Smooth muscle cell (in vitro differentiated cells): ENCODE data around the gene VAPB. TPM values are rescaled to one million over a fixed set of nuclear protein-coding genes. Genes with fewer than 3 reads are reported as not detected.
A peak's percentile ranks its signal among the peaks of the same experiment; 100 is the strongest.

ENCODE experiments used
- DNase-seq: peaks from one replicate; lab custom pipeline; 2025; ENCODE audit not compliant: unreplicated experiment; lab: John Stamatoyannopoulos, UW
- H2AFZ ChIP-seq: fragments of 200-600 bp; sonication (generic); 2 replicates; pipeline ENCODE4 v1.6.0; 2016; ENCODE audit warnings: antibody characterized with exemption, low read depth, mild to moderate bottlenecking
- H3F3A ChIP-seq: fragments of 200-600 bp; sonication (generic); 2 replicates; pipeline ENCODE4 v1.6.0; 2017; ENCODE audit warnings: antibody characterized with exemption, low read depth
- H3K27ac ChIP-seq: fragments of 200-600 bp; sonication (generic); 2 replicates; pipeline ENCODE4 v1.5.1; 2016; ENCODE audit warnings: low read depth, mild to moderate bottlenecking
- H3K27me3 ChIP-seq: fragments of 200-600 bp; sonication (generic); 2 replicates; pipeline ENCODE4 v1.6.1; 2016; ENCODE audit warnings: low read depth, mild to moderate bottlenecking
- H3K36me3 ChIP-seq: fragments of 200-600 bp; sonication (generic); 2 replicates; pipeline ENCODE4 v1.5.1; 2016; ENCODE audit warnings: low read depth
- H3K4me1 ChIP-seq: fragments of 200-600 bp; sonication (generic); 2 replicates; pipeline ENCODE4 v1.5.1; 2016; ENCODE audit warnings: low read depth
- H3K4me2 ChIP-seq: fragments of 200-600 bp; sonication (generic); 2 replicates; pipeline ENCODE4 v1.6.0; 2016; ENCODE audit warnings: mild to moderate bottlenecking
- H3K4me3 ChIP-seq: fragments of 200-600 bp; sonication (generic); 2 replicates; pipeline ENCODE4 v1.5.1; 2016; ENCODE audit warnings: mild to moderate bottlenecking
- H3K79me2 ChIP-seq: fragments of 200-600 bp; sonication (generic); 2 replicates; pipeline ENCODE4 v1.6.0; 2016; ENCODE audit warnings: low read depth, mild to moderate bottlenecking
- H3K9ac ChIP-seq: fragments of 200-600 bp; sonication (generic); 2 replicates; pipeline ENCODE4 v1.6.0; 2016; ENCODE audit warnings: low read depth
- H3K9me3 ChIP-seq: fragments of 200-600 bp; sonication (generic); replicated peaks from 2 replicates; pipeline ENCODE4 v1.5.1; 2016; ENCODE audit warnings: low read depth
- H4K20me1 ChIP-seq: fragments of 200-600 bp; sonication (generic); 2 replicates; pipeline ENCODE4 v1.6.0; 2016; ENCODE audit warnings: low read depth
- CTCF ChIP-seq: fragments of 200-600 bp; sonication (generic); IDR thresholded peaks from 2 replicates; pipeline ENCODE4 v1.5.1; 2017; ENCODE audit warnings: borderline replicate concordance, mild to moderate bottlenecking, antibody characterized with exemption; ENCODE audit not compliant: insufficient read depth, poor library complexity, severe bottlenecking
- WGBS: methylation state at CpG from one replicate; pipeline ENCODE4 v1.1.7; 2016; ENCODE audit warnings: low lambda C conversion rate; 5-methylcytosine and 5-hydroxymethylcytosine counted together
- polyA plus RNA-seq: library from polyadenylated mRNA; unstranded; fragments of >200 nt; fragmentation: Nextera tagmentation; extraction: Ambion mirVana; gene quantifications from 2 replicates; pipeline ENCODE4 v1.2.1, GENCODE V29; 2016
- total RNA-seq: library from RNA; depleted of rRNA; stranded (reverse); fragments of >200 nt; gene quantifications from 2 replicates; pipeline ENCODE4 v1.2.3, GENCODE V29; 2014

Gene VAPB
- total and polyA plus RNA-seq, 2 experiments from 2014 or later, result 14.9 to 28.2 TPM

- no peaks in the 10 kb centered on the region for H3K27me3 ChIP-seq
- no peak for DNase-seq
- no peak for TF ChIP-seq CTCF
- no peaks in the 10 kb centered on the region for H3K36me3 ChIP-seq
- peak overlapping the region; percentile 61 for H3K9ac ChIP-seq
- no peak overlapping the region for H3K4me3 ChIP-seq
- H3K79me2 ChIP-seq, result no peaks in the 10 kb centered on the region
- no peak overlapping the region for H3K4me2 ChIP-seq
- 51% methylated on average over 16 of the region's 16 CpGs for WGBS
- H3K27ac ChIP-seq, result peak overlapping the region; percentile 86
- H2AFZ ChIP-seq, result no peak overlapping the region
- peaks cover 16% of the 10 kb centered on the region for H3F3A ChIP-seq
- peaks cover 4% of the 10 kb centered on the region for H4K20me1 ChIP-seq
- H3K4me1 ChIP-seq, result no peaks in the 10 kb centered on the region
- H3K9me3 ChIP-seq, result no peaks in the 10 kb centered on the region
These were observed 69.5 kb downstream of the VAPB start for GRCh38 chr20:58458342-58459057.

- Histone ChIP-seq H2AFZ (no peak overlapping the region), H3K79me2 (no peaks in the 10 kb centered on the region), H3K9me3 (no peaks in the 10 kb centered on the region), H3K27ac (peak overlapping the region; percentile 86), H4K20me1 (peaks cover 4% of the 10 kb centered on the region), H3K9ac (no peak overlapping the region), H3K4me3 (no peak overlapping the region), H3K36me3 (no peaks in the 10 kb centered on the region), H3K27me3 (no peaks in the 10 kb centered on the region), H3K4me2 (no peak overlapping the region), H3F3A (peaks cover 16% of the 10 kb centered on the region), H3K4me1 (peaks cover 5% of the 10 kb centered on the region)
- no peak for DNase-seq
- 93% methylated on average over 5 of the region's 5 CpGs for WGBS
- TF ChIP-seq CTCF, result no peak
These were observed 70.2 kb downstream of the VAPB start for GRCh38 chr20:58459058-58459750.

- Histone ChIP-seq H2AFZ (no peak overlapping the region), H3K79me2 (no peaks in the 10 kb centered on the region), H3K9ac (no peak overlapping the region), H3K36me3 (no peaks in the 10 kb centered on the region), H3K4me2 (no peak overlapping the region), H3F3A (peaks cover 16% of the 10 kb centered on the region), H3K27me3 (no peaks in the 10 kb centered on the region), H4K20me1 (peaks cover 4% of the 10 kb centered on the region), H3K4me1 (peaks cover 11% of the 10 kb centered on the region), H3K4me3 (no peak overlapping the region), H3K27ac (no peak overlapping the region), H3K9me3 (no peaks in the 10 kb centered on the region)
- TF ChIP-seq CTCF, result no peak
- WGBS, result 97% methylated on average over 25 of the region's 25 CpGs
- no peak for DNase-seq
These were observed 72.1 kb downstream of the VAPB start for GRCh38 chr20:58461104-58461503.
